Stomach smooth muscle (tissue), 2 donors: ENCODE measurements around the gene PDCD11.

ENCODE experiments used
- H3K27ac ChIP-seq: one replicate; pipeline ENCODE4 v1.7.0; 2013; ENCODE audit warnings: mild to moderate bottlenecking, low read length, inconsistent platforms
- H3K27me3 ChIP-seq, 2 donors: one replicate each; pipeline ENCODE4 v1.7.0; 2013; ENCODE audit warnings: low read length in 2 of 2; ENCODE audit not compliant: insufficient read depth in 2 of 2, control insufficient read depth in 1 of 2
- H3K36me3 ChIP-seq, 2 donors: one replicate each; pipeline ENCODE4 v1.7.0; 2013; ENCODE audit warnings: low read length in 2 of 2; ENCODE audit not compliant: control insufficient read depth in 2 of 2, insufficient read depth in 2 of 2
- H3K4me1 ChIP-seq: one replicate; pipeline ENCODE4 v1.7.0; 2013; ENCODE audit warnings: low read length; ENCODE audit not compliant: control insufficient read depth, insufficient read depth
- H3K4me3 ChIP-seq, 2 donors: one replicate each; pipeline ENCODE4 v1.7.0; 2013; ENCODE audit warnings: low read length in 2 of 2
- H3K9ac ChIP-seq, 2 donors: one replicate each; pipeline ENCODE4 v1.7.0; 2013; ENCODE audit warnings: low read length in 2 of 2, mild to moderate bottlenecking in 1 of 2
- H3K9me3 ChIP-seq, 2 donors: one replicate each; pipeline ENCODE4 v1.7.0; 2013; ENCODE audit warnings: low read length in 2 of 2; ENCODE audit not compliant: control insufficient read depth in 2 of 2
- donor health status: healthy.
- donor health status: Pancreatic carcinoma.

PDCD11 gene

DNA sequence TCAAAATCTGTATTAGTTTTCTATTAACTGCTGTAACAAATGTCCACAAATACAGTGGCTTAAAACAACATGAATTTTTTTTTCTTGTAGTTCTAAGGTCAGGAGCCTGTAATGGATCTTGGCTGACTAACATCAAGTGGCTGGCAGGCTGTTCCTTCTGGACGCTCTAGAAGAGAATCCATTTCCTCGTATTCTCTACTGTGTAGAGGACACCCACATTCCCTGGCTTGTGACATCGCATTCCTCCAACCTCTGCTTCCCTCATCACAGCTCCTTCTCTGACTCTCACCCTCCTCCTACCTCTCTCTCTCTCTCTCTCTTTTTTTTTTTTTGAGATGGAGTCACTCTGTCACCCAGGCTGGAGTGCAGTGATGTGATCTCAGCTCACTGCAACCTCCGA, 67.1 kb downstream of the PDCD11 start:
- Histone ChIP-seq H3K9me3 (no peaks in the 10 kb centered on the region), H3K36me3 (no peaks in the 10 kb centered on the region), H3K27me3 (no peaks in the 10 kb centered on the region), H3K4me1 (no peaks in the 10 kb centered on the region), H3K9ac (no peak overlapping the region), H3K27ac (no peak overlapping the region), H3K4me3 (no peak overlapping the region)

GRCh38 chr10:103465411-103466179, 69.2 kb downstream of the PDCD11 start:
- Histone ChIP-seq H3K27me3 (no peaks in the 10 kb centered on the region), H3K36me3 (no peaks in the 10 kb centered on the region), H3K9me3 (no peaks in the 10 kb centered on the region), H3K4me1 (no peaks in the 10 kb centered on the region), H3K27ac (no peak overlapping the region), H3K4me3 (no peak overlapping the region), H3K9ac (no peak overlapping the region)

GRCh38 chr10:103466734-103467133, 70.3 kb downstream of the PDCD11 start:
- Histone ChIP-seq H3K27ac (no peak overlapping the region), H3K27me3 (no peaks in the 10 kb centered on the region), H3K4me3 (no peak overlapping the region), H3K9ac (no peak overlapping the region), H3K4me1 (no peaks in the 10 kb centered on the region), H3K36me3 (no peaks in the 10 kb centered on the region), H3K9me3 (no peaks in the 10 kb centered on the region)

DNA sequence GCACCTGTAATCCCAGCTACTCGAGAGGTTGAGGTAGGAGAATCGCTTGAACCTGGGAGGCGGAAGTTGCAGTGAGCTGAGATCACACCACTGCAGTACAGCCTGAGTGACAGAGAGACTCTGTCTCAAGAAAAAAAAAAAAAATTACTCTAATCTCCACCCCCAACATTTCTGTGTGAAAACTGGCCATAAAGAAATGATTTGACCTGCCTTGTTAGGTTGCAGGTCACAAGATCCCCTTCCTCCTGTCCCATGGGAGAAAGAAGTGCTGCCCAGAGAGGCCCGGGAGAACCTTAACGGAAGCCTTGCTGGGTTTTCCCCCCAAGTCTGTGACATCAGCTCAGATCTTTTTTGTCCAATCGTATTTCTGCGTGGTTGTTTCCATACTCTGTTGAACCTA, 71.0 kb downstream of the PDCD11 start:
- no peaks in the 10 kb centered on the region for H3K36me3 ChIP-seq
- H3K9me3 ChIP-seq, result no peaks in the 10 kb centered on the region
- no peak overlapping the region for H3K27ac ChIP-seq
- no peak overlapping the region for H3K9ac ChIP-seq
- no peak overlapping the region for H3K4me3 ChIP-seq
- H3K27me3 ChIP-seq, result no peaks in the 10 kb centered on the region
- no peaks in the 10 kb centered on the region for H3K4me1 ChIP-seq

- H3K27me3 ChIP-seq, result no peaks in the 10 kb centered on the region
- no peak overlapping the region for H3K27ac ChIP-seq
- H3K9me3 ChIP-seq, result no peaks in the 10 kb centered on the region
- no peak overlapping the region for H3K9ac ChIP-seq
- no peaks in the 10 kb centered on the region for H3K4me1 ChIP-seq
- no peak overlapping the region for H3K4me3 ChIP-seq
- H3K36me3 ChIP-seq, result no peaks in the 10 kb centered on the region
Observed at GRCh38 chr10:103469201-103469600, 72.8 kb downstream of the PDCD11 start.

GRCh38 chr10:103470761-103471653, 74.6 kb downstream of the PDCD11 start:
- H3K9me3 ChIP-seq, result no peaks in the 10 kb centered on the region
- H3K27ac ChIP-seq, result no peak overlapping the region
- H3K27me3 ChIP-seq, result peaks cover 0 to 2% of the 10 kb centered on the region in 2 donors
- no peak overlapping the region for H3K4me3 ChIP-seq
- no peaks in the 10 kb centered on the region for H3K36me3 ChIP-seq
- no peak overlapping the region for H3K9ac ChIP-seq
- no peaks in the 10 kb centered on the region for H3K4me1 ChIP-seq

GRCh38 chr10:103472005-103472404, 75.6 kb downstream of the PDCD11 start:
- H3K9ac ChIP-seq, result no peak overlapping the region
- peaks cover 0 to 2% of the 10 kb centered on the region in 2 donors for H3K27me3 ChIP-seq
- no peaks in the 10 kb centered on the region for H3K36me3 ChIP-seq
- no peak overlapping the region for H3K27ac ChIP-seq
- no peak overlapping the region for H3K4me3 ChIP-seq
- no peaks in the 10 kb centered on the region for H3K9me3 ChIP-seq
- no peaks in the 10 kb centered on the region for H3K4me1 ChIP-seq

- Histone ChIP-seq H3K4me1 (no peaks in the 10 kb centered on the region), H3K9ac (no peak overlapping the region), H3K36me3 (no peaks in the 10 kb centered on the region), H3K27me3 (peaks cover 0 to 2% of the 10 kb centered on the region in 2 donors), H3K9me3 (no peaks in the 10 kb centered on the region), H3K27ac (no peak overlapping the region), H3K4me3 (no peak overlapping the region)
Observed at GRCh38 chr10:103473261-103473671, 76.8 kb downstream of the PDCD11 start.

DNA sequence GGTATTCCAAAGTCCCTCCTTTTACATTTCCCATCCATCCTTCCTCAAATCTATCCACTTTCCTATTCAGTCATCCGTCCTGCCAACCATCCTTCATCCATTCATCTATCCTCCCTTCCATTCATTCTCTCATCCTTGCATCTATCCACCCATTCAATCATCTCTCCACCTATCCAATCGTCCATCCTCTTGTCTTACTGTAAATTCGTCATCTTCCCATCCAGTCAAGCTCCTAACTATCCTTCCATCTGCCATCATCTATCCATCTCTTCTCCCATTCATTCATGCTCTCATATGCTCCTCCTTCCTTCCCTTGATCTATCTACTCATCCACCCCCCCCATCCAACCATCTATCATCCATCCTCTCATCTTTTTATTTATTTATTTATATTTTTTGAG, 77.7 kb downstream of the PDCD11 start:
- H3K9me3 ChIP-seq, result no peaks in the 10 kb centered on the region
- no peaks in the 10 kb centered on the region for H3K4me1 ChIP-seq
- H3K27me3 ChIP-seq, result peaks cover 0 to 2% of the 10 kb centered on the region in 2 donors
- H3K9ac ChIP-seq, result no peak overlapping the region
- no peaks in the 10 kb centered on the region for H3K36me3 ChIP-seq
- H3K27ac ChIP-seq, result no peak overlapping the region
- no peak overlapping the region for H3K4me3 ChIP-seq

- Histone ChIP-seq H3K4me3 (no peak overlapping the region), H3K9me3 (no peaks in the 10 kb centered on the region), H3K9ac (no peak overlapping the region), H3K27me3 (peaks cover 0 to 2% of the 10 kb centered on the region in 2 donors), H3K36me3 (no peaks in the 10 kb centered on the region), H3K27ac (no peak overlapping the region), H3K4me1 (no peaks in the 10 kb centered on the region)
Observed at GRCh38 chr10:103475437-103475836, 79.0 kb downstream of the PDCD11 start.
